ENCODE results near the gene GADD45B.

The GADD45B gene

GRCh38 chr19:2434267-2434666, 41.7 kb upstream of the GADD45B start:
- no peak overlapping the region for H3K9ac ChIP-seq (ENCODE audit: low read length)
- no peak overlapping the region for H3K4me3 ChIP-seq (ENCODE audit: low read length)
- no peaks in the 10 kb centered on the region for H3K9me3 ChIP-seq (ENCODE audit: control insufficient read depth, low read length)
- H3K36me3 ChIP-seq (ENCODE audit: control insufficient read depth, insufficient read depth, low read length, severe bottlenecking) = peaks cover 42% of the 10 kb centered on the region
- H3K27me3 ChIP-seq (replicated peaks; ENCODE audit: control insufficient read depth, insufficient read depth, low read length) = no peaks in the 10 kb centered on the region
- no peak for DNase-seq (ENCODE audit: low read depth)
- no peaks in the 10 kb centered on the region for H3K4me1 ChIP-seq (ENCODE audit: control insufficient read depth, insufficient read depth, low read length)

- no peak for DNase-seq (ENCODE audit: low read depth)
- Histone ChIP-seq H3K9me3 (ENCODE audit: control insufficient read depth, low read length) (no peaks in the 10 kb centered on the region), H3K36me3 (ENCODE audit: control insufficient read depth, insufficient read depth, low read length, severe bottlenecking) (peaks cover 40% of the 10 kb centered on the region), H3K9ac (ENCODE audit: low read length) (no peak overlapping the region), H3K4me1 (ENCODE audit: control insufficient read depth, insufficient read depth, low read length) (no peaks in the 10 kb centered on the region), H3K4me3 (ENCODE audit: low read length) (no peak overlapping the region), H3K27me3 (replicated peaks; ENCODE audit: control insufficient read depth, insufficient read depth, low read length) (no peaks in the 10 kb centered on the region)
These were observed 41.1 kb upstream of the GADD45B start for GRCh38 chr19:2434721-2435265.

- no peak overlapping the region for H3K4me3 ChIP-seq (ENCODE audit: low read length)
These were observed 39.5 kb upstream of the GADD45B start for GRCh38 chr19:2436384-2436783.

GRCh38 chr19:2436926-2437325, 39.0 kb upstream of the GADD45B start:
- no peaks in the 10 kb centered on the region for H3K4me1 ChIP-seq (ENCODE audit: control insufficient read depth, insufficient read depth, low read length)
- H3K36me3 ChIP-seq (ENCODE audit: control insufficient read depth, insufficient read depth, low read length, severe bottlenecking) = peaks cover 30% of the 10 kb centered on the region
- no peak overlapping the region for H3K9ac ChIP-seq (ENCODE audit: low read length)
- no peak for DNase-seq (ENCODE audit: low read depth)
- H3K4me3 ChIP-seq (ENCODE audit: low read length) = no peak overlapping the region
- no peaks in the 10 kb centered on the region for H3K9me3 ChIP-seq (ENCODE audit: control insufficient read depth, low read length)
- H3K27me3 ChIP-seq (replicated peaks; ENCODE audit: control insufficient read depth, insufficient read depth, low read length) = no peaks in the 10 kb centered on the region

More at GRCh38 chr19:2436384-2436783, 39.5 kb upstream of the GADD45B start:
- H3K36me3 ChIP-seq (ENCODE audit: control insufficient read depth, insufficient read depth, low read length, severe bottlenecking) = peaks cover 31% of the 10 kb centered on the region
- no peaks in the 10 kb centered on the region for H3K4me1 ChIP-seq (ENCODE audit: control insufficient read depth, insufficient read depth, low read length)
- H3K9ac ChIP-seq (ENCODE audit: low read length) = no peak overlapping the region
- DNase-seq (ENCODE audit: low read depth) = no peak
- no peaks in the 10 kb centered on the region for H3K9me3 ChIP-seq (ENCODE audit: control insufficient read depth, low read length)
- H3K27me3 ChIP-seq (replicated peaks; ENCODE audit: control insufficient read depth, insufficient read depth, low read length) = no peaks in the 10 kb centered on the region

DNA sequence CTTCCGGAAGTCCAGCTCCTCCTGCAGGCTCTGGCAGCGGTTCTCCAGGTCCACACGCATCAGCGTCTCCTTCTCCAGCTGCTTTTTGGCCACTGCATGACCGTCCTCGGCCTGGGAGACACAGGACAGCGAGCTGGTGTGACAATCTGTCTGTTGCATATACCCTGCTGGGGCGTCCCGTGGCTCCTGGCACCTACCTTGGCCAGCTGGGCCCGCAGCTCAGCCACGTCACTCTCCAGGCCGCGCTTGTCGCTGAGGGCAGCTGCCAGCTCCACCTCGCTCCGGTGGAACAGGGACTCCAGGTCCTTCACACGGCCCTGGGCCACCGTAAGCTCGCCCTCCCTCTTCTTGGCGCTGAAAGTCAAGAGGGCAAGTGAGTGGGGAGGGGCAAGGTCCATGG, 37.7 kb upstream of the GADD45B start:
- Histone ChIP-seq H3K36me3 (ENCODE audit: control insufficient read depth, insufficient read depth, low read length, severe bottlenecking) (peaks cover 35% of the 10 kb centered on the region), H3K9ac (ENCODE audit: low read length) (no peak overlapping the region), H3K27me3 (replicated peaks; ENCODE audit: control insufficient read depth, insufficient read depth, low read length) (no peaks in the 10 kb centered on the region), H3K4me1 (ENCODE audit: control insufficient read depth, insufficient read depth, low read length) (no peaks in the 10 kb centered on the region), H3K9me3 (ENCODE audit: control insufficient read depth, low read length) (no peaks in the 10 kb centered on the region), H3K4me3 (ENCODE audit: low read length) (no peak overlapping the region)
- no peak for DNase-seq (ENCODE audit: low read depth)

GRCh38 chr19:2440515-2440914, 35.4 kb upstream of the GADD45B start:
- no peak for DNase-seq (ENCODE audit: low read depth)
- no peaks in the 10 kb centered on the region for H3K27me3 ChIP-seq (replicated peaks; ENCODE audit: control insufficient read depth, insufficient read depth, low read length)
- peaks cover 35% of the 10 kb centered on the region for H3K36me3 ChIP-seq (ENCODE audit: control insufficient read depth, insufficient read depth, low read length, severe bottlenecking)
- H3K9me3 ChIP-seq (ENCODE audit: control insufficient read depth, low read length) = no peaks in the 10 kb centered on the region
- H3K4me1 ChIP-seq (ENCODE audit: control insufficient read depth, insufficient read depth, low read length) = no peaks in the 10 kb centered on the region
- H3K4me3 ChIP-seq (ENCODE audit: low read length) = no peak overlapping the region
- H3K9ac ChIP-seq (ENCODE audit: low read length) = no peak overlapping the region

GRCh38 chr19:2441096-2441752, 34.7 kb upstream of the GADD45B start:
- no peaks in the 10 kb centered on the region for H3K27me3 ChIP-seq (replicated peaks; ENCODE audit: control insufficient read depth, insufficient read depth, low read length)
- no peak for DNase-seq (ENCODE audit: low read depth)
- no peak overlapping the region for H3K9ac ChIP-seq (ENCODE audit: low read length)
- H3K4me1 ChIP-seq (ENCODE audit: control insufficient read depth, insufficient read depth, low read length) = no peaks in the 10 kb centered on the region
- H3K4me3 ChIP-seq (ENCODE audit: low read length) = no peak overlapping the region
- peaks cover 35% of the 10 kb centered on the region for H3K36me3 ChIP-seq (ENCODE audit: control insufficient read depth, insufficient read depth, low read length, severe bottlenecking)
- no peaks in the 10 kb centered on the region for H3K9me3 ChIP-seq (ENCODE audit: control insufficient read depth, low read length)

DNA sequence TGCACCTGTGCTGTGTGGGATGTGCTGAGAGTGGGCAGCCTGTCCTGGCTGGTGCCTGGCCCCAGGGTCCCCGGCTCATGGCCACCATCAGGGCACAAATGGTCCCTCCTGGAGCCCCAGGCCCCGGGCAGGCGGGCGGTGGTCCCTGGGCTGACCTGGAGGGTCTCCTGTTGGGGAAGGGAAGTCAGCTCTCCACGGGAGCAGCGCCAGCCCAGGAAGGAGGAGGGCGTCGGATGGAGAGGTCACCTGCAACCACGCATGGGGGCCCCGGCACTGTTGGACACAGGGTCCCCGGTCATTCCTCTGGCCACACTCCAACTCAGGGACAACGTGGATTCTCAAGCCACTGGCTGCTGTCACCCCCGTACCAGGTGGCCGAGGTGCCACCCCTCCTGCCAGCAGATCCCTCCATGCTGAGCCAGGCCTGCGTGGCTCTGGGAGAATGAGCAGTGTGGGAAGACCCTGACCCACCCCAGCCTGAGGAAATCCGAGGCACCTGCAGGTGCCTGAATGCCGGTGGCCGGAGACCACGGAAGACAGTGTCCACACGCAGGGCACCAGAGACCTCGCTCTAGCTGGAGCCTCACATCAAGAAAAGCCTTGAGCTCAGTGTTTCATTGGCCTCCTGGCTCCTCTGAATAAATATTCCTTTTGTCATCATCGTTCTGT, 32.7 kb upstream of the GADD45B start:
- peaks cover 22% of the 10 kb centered on the region for H3K36me3 ChIP-seq (ENCODE audit: control insufficient read depth, insufficient read depth, low read length, severe bottlenecking)
- H3K27me3 ChIP-seq (replicated peaks; ENCODE audit: control insufficient read depth, insufficient read depth, low read length) = no peaks in the 10 kb centered on the region
- no peak for DNase-seq (ENCODE audit: low read depth)
- no peak overlapping the region for H3K4me3 ChIP-seq (ENCODE audit: low read length)
- H3K4me1 ChIP-seq (ENCODE audit: control insufficient read depth, insufficient read depth, low read length) = no peaks in the 10 kb centered on the region
- no peak overlapping the region for H3K9ac ChIP-seq (ENCODE audit: low read length)
- no peaks in the 10 kb centered on the region for H3K9me3 ChIP-seq (ENCODE audit: control insufficient read depth, low read length)

DNA sequence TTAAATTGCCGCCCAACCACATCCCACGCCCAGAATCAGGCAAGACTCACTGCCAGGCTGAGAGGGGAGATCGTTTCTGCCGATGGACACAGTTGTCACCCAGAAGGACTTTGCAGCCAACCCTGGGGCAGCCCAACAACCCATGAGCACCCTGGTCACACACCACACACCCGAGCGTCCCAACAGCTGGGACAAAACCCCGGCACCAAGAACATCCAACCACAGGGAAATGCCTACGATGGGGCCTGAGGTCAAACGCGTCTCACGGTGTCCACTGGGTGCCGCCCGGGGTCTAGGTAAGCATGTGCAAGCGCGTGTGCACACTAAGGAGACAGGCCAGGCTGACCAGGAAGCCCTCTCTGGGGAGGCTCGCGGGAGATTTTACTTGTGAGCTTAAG, 32.1 kb upstream of the GADD45B start:
- Histone ChIP-seq H3K27me3 (replicated peaks; ENCODE audit: control insufficient read depth, insufficient read depth, low read length) (no peaks in the 10 kb centered on the region), H3K9me3 (ENCODE audit: control insufficient read depth, low read length) (no peaks in the 10 kb centered on the region), H3K4me3 (ENCODE audit: low read length) (no peak overlapping the region), H3K4me1 (ENCODE audit: control insufficient read depth, insufficient read depth, low read length) (no peaks in the 10 kb centered on the region), H3K9ac (ENCODE audit: low read length) (no peak overlapping the region), H3K36me3 (ENCODE audit: control insufficient read depth, insufficient read depth, low read length, severe bottlenecking) (peaks cover 22% of the 10 kb centered on the region)
- no peak for DNase-seq (ENCODE audit: low read depth)

DNA sequence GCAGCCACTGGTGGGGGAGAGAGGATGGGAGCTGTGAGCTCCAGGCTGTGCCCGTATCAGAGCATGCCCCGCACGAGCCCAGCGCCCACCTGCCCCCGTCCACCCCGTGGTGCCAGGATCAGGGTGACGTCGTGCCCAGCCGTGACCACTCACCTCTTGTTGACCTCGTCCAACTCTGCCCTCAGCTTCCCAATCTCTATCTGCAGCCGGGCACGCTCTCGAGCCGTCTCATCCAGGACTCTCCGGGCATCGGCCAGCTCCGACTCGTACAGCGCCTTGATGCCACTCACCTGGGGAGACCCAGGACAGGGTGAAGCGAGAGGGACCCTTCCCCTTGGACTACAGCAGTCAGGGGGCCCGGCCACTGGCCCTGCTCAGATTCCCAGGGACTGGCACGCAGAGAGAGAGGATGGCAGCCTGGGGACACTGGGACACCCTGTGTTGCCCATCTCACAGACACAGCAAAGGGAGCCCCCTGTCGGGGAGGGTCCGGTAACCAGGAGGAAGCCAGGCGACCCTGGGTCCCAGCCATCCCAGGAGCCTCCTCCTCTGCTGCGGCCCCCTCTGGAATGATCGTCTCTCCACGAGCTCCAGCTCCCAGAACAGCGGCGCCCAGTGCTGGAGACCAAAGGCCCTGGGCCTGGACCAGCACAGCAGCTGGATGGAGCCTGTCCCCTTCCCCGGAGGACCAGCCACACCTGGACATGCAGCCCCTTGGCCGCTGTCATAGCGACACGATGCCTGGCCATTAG, 31.5 kb upstream of the GADD45B start:
- H3K4me1 ChIP-seq (ENCODE audit: control insufficient read depth, insufficient read depth, low read length) = no peaks in the 10 kb centered on the region
- peaks cover 22% of the 10 kb centered on the region for H3K36me3 ChIP-seq (ENCODE audit: control insufficient read depth, insufficient read depth, low read length, severe bottlenecking)
- no peak overlapping the region for H3K9ac ChIP-seq (ENCODE audit: low read length)
- no peaks in the 10 kb centered on the region for H3K27me3 ChIP-seq (replicated peaks; ENCODE audit: control insufficient read depth, insufficient read depth, low read length)
- H3K9me3 ChIP-seq (ENCODE audit: control insufficient read depth, low read length) = no peaks in the 10 kb centered on the region
- no peak for DNase-seq (ENCODE audit: low read depth)
- H3K4me3 ChIP-seq (ENCODE audit: low read length) = no peak overlapping the region

GRCh38 chr19:2446381-2446780, 29.5 kb upstream of the GADD45B start:
- Histone ChIP-seq H3K4me1 (ENCODE audit: control insufficient read depth, insufficient read depth, low read length) (no peaks in the 10 kb centered on the region), H3K4me3 (ENCODE audit: low read length) (no peak overlapping the region), H3K27me3 (replicated peaks; ENCODE audit: control insufficient read depth, insufficient read depth, low read length) (no peaks in the 10 kb centered on the region), H3K36me3 (ENCODE audit: control insufficient read depth, insufficient read depth, low read length, severe bottlenecking) (peaks cover 20% of the 10 kb centered on the region), H3K9me3 (ENCODE audit: control insufficient read depth, low read length) (no peaks in the 10 kb centered on the region), H3K9ac (ENCODE audit: low read length) (no peak overlapping the region)
- no peak for DNase-seq (ENCODE audit: low read depth)
